Measurements from ENCODE around the gene CHRNG. TPM values are rescaled to one million over a fixed set of nuclear protein-coding genes. Genes with fewer than 3 reads are reported as not detected.
"Not testable (repeated sequence)": the region's sequence is repeated elsewhere in the genome, so short reads cannot be mapped to it uniquely, and the experiment has no call there.

CHRNG gene
- total and polyA plus RNA-seq, 2 donors (not counting 3 experiments of a cell fraction or from before 2014, with no cell fraction given): not detected

- no TSS peak for BruUV-seq (replicated peaks)
- intact Hi-C loops (cut with micrococcal nuclease) (no loop called here), dilution Hi-C loops (cut with MboI; ENCODE audit: extremely low pct_ligation_motif_present, low sequenced_read_pairs) (no loop called here)
- H3K27me3 ChIP-seq (ENCODE audit: control insufficient read depth in 2 of 2, insufficient read depth in 2 of 2, low read length in 2 of 2): peaks cover 0 to 2% of the 10 kb centered on the region in 2 experiments
- no peaks in the 10 kb centered on the region for H3K9me3 ChIP-seq (replicated peaks; ENCODE audit: control insufficient read depth, insufficient read depth, low read length)
- DNase-seq (ENCODE audit: low read depth, low spot score) (no peak), FAIRE-seq (no peak)
- no peak overlapping the region for H3K4me3 ChIP-seq (replicated peaks in 1 of 3; ENCODE audit: insufficient read depth in 1 of 3, low read depth in 1 of 3, low read length in 3 of 3)
- no peak overlapping the region for H3K27ac ChIP-seq (ENCODE audit: insufficient read depth, low read depth, low read length)
- CTCF ChIA-PET: interaction anchor here (1.5 kb wide), 1 partner anchor 205 kb away, joined by 4 read pairs; no protein-coding TSS in a partner anchor
- TF ChIP-seq GATA2 (IDR thresholded peaks at IDR 0.05; ENCODE audit: insufficient read depth, insufficient read length, low read depth, low read length) (no peak), JUN (IDR thresholded peaks at IDR 0.05; ENCODE audit: borderline replicate concordance, insufficient read depth, insufficient read length, low read depth) (no peak), MYC (IDR thresholded peaks at IDR 0.05; ENCODE audit: low read depth, low read length) (no peak), FOS (IDR thresholded peaks at IDR 0.05; ENCODE audit: borderline replicate concordance, insufficient read depth, low read length) (no peak), EZH2 (IDR thresholded peaks at IDR 0.05; ENCODE audit: borderline replicate concordance, low read depth, low read length, severe bottlenecking) (no peak), POLR2A (IDR thresholded peaks at IDR 0.05; ENCODE audit: low read depth, low read length) (no peak), MAX (IDR thresholded peaks at IDR 0.05; ENCODE audit: insufficient read depth, insufficient read length) (no peak), CTCF (IDR thresholded peaks at IDR 0.05; ENCODE audit: extremely low read depth in 1 of 2, insufficient read depth in 1 of 2, low read depth in 1 of 2, low read length in 2 of 2) (no peak), POLR2AphosphoS5 (IDR thresholded peaks at IDR 0.05; ENCODE audit: insufficient read depth, low read depth, low read length) (no peak)
- no peaks in the 10 kb centered on the region for H4K20me1 ChIP-seq (replicated peaks; ENCODE audit: control insufficient read depth, extremely low read depth, insufficient read depth, low read length)
- H3K4me1 ChIP-seq (ENCODE audit: control insufficient read depth, extremely low read depth, insufficient read depth, low read length): no peaks in the 10 kb centered on the region
- no peaks in the 10 kb centered on the region for H3K79me2 ChIP-seq (ENCODE audit: control insufficient read depth, insufficient read depth, low read length)
- H2AFZ ChIP-seq (ENCODE audit: low read depth, low read length): no peak overlapping the region
- no peaks in the 10 kb centered on the region for H3K36me3 ChIP-seq (ENCODE audit: control insufficient read depth in 2 of 2, extremely low read depth in 1 of 2, insufficient read depth in 2 of 2, low read length in 2 of 2)
- POLR2A ChIA-PET: interaction anchor here (1.2 kb wide), 1 partner anchor 18 kb away, joined by 3 read pairs; the partner anchor contains the start of genes EIF4E2 and TIGD1
- no peak overlapping the region for H3K9ac ChIP-seq (replicated peaks; ENCODE audit: extremely low read depth, insufficient read depth, low read length)
- H3K4me2 ChIP-seq (ENCODE audit: insufficient read depth, low read length): no peak overlapping the region
- no peaks in the 10 kb centered on the region for H3K9me1 ChIP-seq (replicated peaks; ENCODE audit: control insufficient read depth, extremely low read depth, insufficient read depth, low read length)
Observed at GRCh38 chr2:232532419-232532818, 7.1 kb upstream of the CHRNG start.

- BruUV-seq (replicated peaks); dilution Hi-C loops (cut with MboI; ENCODE audit: extremely low pct_ligation_motif_present, low sequenced_read_pairs): not testable (repeated sequence)
- CTCF ChIA-PET: interaction anchor here (1.5 kb wide), 1 partner anchor 206 kb away, joined by 4 read pairs; no protein-coding TSS in a partner anchor
Observed at GRCh38 chr2:232532821-232533220, 6.7 kb upstream of the CHRNG start.

More at GRCh38 chr2:232532821-232533220, 6.7 kb upstream of the CHRNG start:
- POLR2A ChIA-PET; H3K27me3 ChIP-seq (ENCODE audit: control insufficient read depth in 2 of 2, insufficient read depth in 2 of 2, low read length in 2 of 2); intact Hi-C loops (cut with micrococcal nuclease); H3K9me1 ChIP-seq (replicated peaks; ENCODE audit: control insufficient read depth, extremely low read depth, insufficient read depth, low read length); H3K4me3 ChIP-seq (replicated peaks in 1 of 3; ENCODE audit: insufficient read depth in 1 of 3, low read depth in 1 of 3, low read length in 3 of 3); H3K9me3 ChIP-seq (replicated peaks; ENCODE audit: control insufficient read depth, insufficient read depth, low read length); H3K4me2 ChIP-seq (ENCODE audit: insufficient read depth, low read length); H3K27ac ChIP-seq (ENCODE audit: insufficient read depth, low read depth, low read length); H3K4me1 ChIP-seq (ENCODE audit: control insufficient read depth, extremely low read depth, insufficient read depth, low read length); H3K36me3 ChIP-seq (ENCODE audit: control insufficient read depth in 2 of 2, extremely low read depth in 1 of 2, insufficient read depth in 2 of 2, low read length in 2 of 2); DNase-seq (ENCODE audit: low read depth, low spot score); H3K9ac ChIP-seq (replicated peaks; ENCODE audit: extremely low read depth, insufficient read depth, low read length); H2AFZ ChIP-seq (ENCODE audit: low read depth, low read length); H4K20me1 ChIP-seq (replicated peaks; ENCODE audit: control insufficient read depth, extremely low read depth, insufficient read depth, low read length); H3K79me2 ChIP-seq (ENCODE audit: control insufficient read depth, insufficient read depth, low read length); FAIRE-seq: not testable (repeated sequence)

Data from endothelial cell of umbilical vein (primary cell).